Measurements from ENCODE around the gene SMYD3. TPM values are rescaled to one million over a fixed set of nuclear protein-coding genes. Genes with fewer than 3 reads are reported as not detected.

Gene SMYD3
- total RNA-seq, 1 experiment from 2014 or later: 17.4 TPM

- ChIA-PET CTCF (no interaction called here), POLR2A (no interaction called here)
- BruUV-seq (replicated peaks): no TSS peak
- H3K36me3 ChIP-seq (ENCODE audit: control insufficient read depth, insufficient read depth, low read length): no peaks in the 10 kb centered on the region
- DNase-seq (ENCODE audit: low read depth, low spot score): no peak
- H3K27me3 ChIP-seq (ENCODE audit: control insufficient read depth, insufficient read depth, low read length): no peaks in the 10 kb centered on the region
- H3K4me3 ChIP-seq (ENCODE audit: low read depth in 2 of 2, low read length in 2 of 2): no peak overlapping the region
- no peak for ATAC-seq
- H3K4me1 ChIP-seq (ENCODE audit: control insufficient read depth, insufficient read depth, low read length): no peaks in the 10 kb centered on the region
- in situ Hi-C loops (cut with HindIII; ENCODE audit: low pct_unique_long_range_greater_than_20kb, low sequenced_read_pairs) (no loop called here), intact Hi-C loops (cut with micrococcal nuclease; ENCODE audit: unreplicated experiment) (no loop called here)
- no peak for TF ChIP-seq SIN3A (IDR thresholded peaks at IDR 0.05; ENCODE audit: borderline replicate concordance, insufficient read depth, low read depth, low read length)
- TF ChIP-seq TCF7L2 (IDR thresholded peaks at IDR 0.05; ENCODE audit: low read depth, low read length): no peak
- no peak for TF ChIP-seq CTCF (IDR thresholded peaks at IDR 0.05)
- TF ChIP-seq REST (IDR thresholded peaks at IDR 0.05; ENCODE audit: insufficient read depth in 1 of 2, low read depth in 2 of 2, low read length in 1 of 2): no peak
- TF ChIP-seq POLR2AphosphoS5 (IDR thresholded peaks at IDR 0.05; ENCODE audit: low read depth, low read length): no peak
- no peak overlapping the region for H3K27ac ChIP-seq (ENCODE audit: low read length)
- no peaks in the 10 kb centered on the region for H3K9me3 ChIP-seq (ENCODE audit: control insufficient read depth, insufficient read depth, low read depth, low read length)
These were observed 589.7 kb downstream of the SMYD3 start for GRCh38 chr1:245917403-245917802.

GRCh38 chr1:245915841-245916240 lies 591.2 kb downstream of the SMYD3 start:
- ChIA-PET POLR2A (no interaction called here), CTCF (no interaction called here)
- Histone ChIP-seq H3K9me3 (ENCODE audit: control insufficient read depth, insufficient read depth, low read depth, low read length) (no peaks in the 10 kb centered on the region), H3K4me3 (ENCODE audit: low read depth in 2 of 2, low read length in 2 of 2) (no peak overlapping the region), H3K36me3 (ENCODE audit: control insufficient read depth, insufficient read depth, low read length) (no peaks in the 10 kb centered on the region), H3K4me1 (ENCODE audit: control insufficient read depth, insufficient read depth, low read length) (no peaks in the 10 kb centered on the region), H3K27ac (ENCODE audit: low read length) (no peak overlapping the region), H3K27me3 (ENCODE audit: control insufficient read depth, insufficient read depth, low read length) (no peaks in the 10 kb centered on the region)
- intact Hi-C loops (cut with micrococcal nuclease; ENCODE audit: unreplicated experiment) (no loop called here), in situ Hi-C loops (cut with HindIII; ENCODE audit: low pct_unique_long_range_greater_than_20kb, low sequenced_read_pairs) (no loop called here)
- BruUV-seq (replicated peaks): no TSS peak
- DNase-seq (ENCODE audit: low read depth, low spot score) (no peak), ATAC-seq (no peak)
- TF ChIP-seq CTCF (IDR thresholded peaks at IDR 0.05) (no peak), TCF7L2 (IDR thresholded peaks at IDR 0.05; ENCODE audit: low read depth, low read length) (no peak)

GRCh38 chr1:245915406-245915805 lies 591.7 kb downstream of the SMYD3 start:
- BruUV-seq (replicated peaks): no TSS peak
- Histone ChIP-seq H3K4me3 (ENCODE audit: low read depth in 2 of 2, low read length in 2 of 2) (no peak overlapping the region), H3K4me1 (ENCODE audit: control insufficient read depth, insufficient read depth, low read length) (no peaks in the 10 kb centered on the region), H3K27ac (ENCODE audit: low read length) (no peak overlapping the region), H3K36me3 (ENCODE audit: control insufficient read depth, insufficient read depth, low read length) (no peaks in the 10 kb centered on the region), H3K9me3 (ENCODE audit: control insufficient read depth, insufficient read depth, low read depth, low read length) (no peaks in the 10 kb centered on the region), H3K27me3 (ENCODE audit: control insufficient read depth, insufficient read depth, low read length) (no peaks in the 10 kb centered on the region)
- POLR2A ChIA-PET: no interaction called here
- in situ Hi-C loops (cut with HindIII; ENCODE audit: low pct_unique_long_range_greater_than_20kb, low sequenced_read_pairs) (no loop called here), intact Hi-C loops (cut with micrococcal nuclease; ENCODE audit: unreplicated experiment) (no loop called here)
- no peak for ATAC-seq
- no peak for DNase-seq (ENCODE audit: low read depth, low spot score)
- CTCF ChIA-PET: no interaction called here
- TF ChIP-seq CTCF (IDR thresholded peaks at IDR 0.05): no peak
- no peak for TF ChIP-seq TCF7L2 (IDR thresholded peaks at IDR 0.05; ENCODE audit: low read depth, low read length)
- no peak for TF ChIP-seq SIN3A (IDR thresholded peaks at IDR 0.05; ENCODE audit: borderline replicate concordance, insufficient read depth, low read depth, low read length)
- no peak for TF ChIP-seq POLR2AphosphoS5 (IDR thresholded peaks at IDR 0.05; ENCODE audit: low read depth, low read length)
- TF ChIP-seq REST (IDR thresholded peaks at IDR 0.05; ENCODE audit: insufficient read depth in 1 of 2, low read depth in 2 of 2, low read length in 1 of 2): no peak

All from Panc1 (cell line).